GM12878 (cell line): Measurements from ENCODE around the gene SNED1.

Experiments
- CHD4 ChIP-seq: fragments of 200-600 bp; sonication (generic); IDR thresholded peaks from 2 replicates; pipeline ENCODE4 v1.6.1; 2016; ENCODE audit warnings: mild to moderate bottlenecking
- CREM ChIP-seq: IDR thresholded peaks from 2 replicates; pipeline ENCODE4 v1.6.1; 2014; ENCODE audit warnings: antibody characterized with exemption, low read depth
- IKZF2 ChIP-seq, 2 experiments: fragments of 450-650 bp; IDR thresholded peaks; 2 replicates each; pipeline ENCODE4 v1.6.1; 2017; ENCODE audit warnings: mild to moderate bottlenecking in 2 of 2, moderate library complexity in 2 of 2
- POLR2A ChIP-seq: IDR thresholded peaks from 2 replicates; pipeline ENCODE4 v1.6.1; 2011; ENCODE audit warnings: low read depth, mild to moderate bottlenecking, low read length
- TCF12 ChIP-seq: IDR thresholded peaks from 2 replicates; pipeline ENCODE4 v1.6.1; 2011; ENCODE audit warnings: low read depth, mild to moderate bottlenecking, low read length
- YY1 ChIP-seq: IDR thresholded peaks from 2 replicates; pipeline ENCODE4 v1.6.1; 2011; ENCODE audit warnings: low read depth, mild to moderate bottlenecking, low read length
- TF ChIP-seq, protein P1 (sequence below), 3 experiments: IDR thresholded peaks in 2 of 3; conservative IDR thresholded peaks in 1 of 3; 2 replicates each; pipeline ENCODE4 v1.5.1; 2011; ENCODE audit warnings: low read depth in 3 of 3, low read length in 3 of 3, mild to moderate bottlenecking in 3 of 3, control low read depth in 2 of 3, moderate library complexity in 2 of 3, inconsistent platforms in 1 of 3, mixed read lengths in 1 of 3; ENCODE audit not compliant: control insufficient read depth in 2 of 3, insufficient read depth in 1 of 3; ENCODE audit errors: extremely low read depth in 1 of 3
- TF ChIP-seq, protein P2 (sequence below): fragments of 450-650 bp; IDR thresholded peaks from 2 replicates; pipeline ENCODE4 v1.6.1; 2018; ENCODE audit warnings: mild to moderate bottlenecking, low read depth, moderate library complexity; ENCODE audit not compliant: partially characterized antibody

DNA sequence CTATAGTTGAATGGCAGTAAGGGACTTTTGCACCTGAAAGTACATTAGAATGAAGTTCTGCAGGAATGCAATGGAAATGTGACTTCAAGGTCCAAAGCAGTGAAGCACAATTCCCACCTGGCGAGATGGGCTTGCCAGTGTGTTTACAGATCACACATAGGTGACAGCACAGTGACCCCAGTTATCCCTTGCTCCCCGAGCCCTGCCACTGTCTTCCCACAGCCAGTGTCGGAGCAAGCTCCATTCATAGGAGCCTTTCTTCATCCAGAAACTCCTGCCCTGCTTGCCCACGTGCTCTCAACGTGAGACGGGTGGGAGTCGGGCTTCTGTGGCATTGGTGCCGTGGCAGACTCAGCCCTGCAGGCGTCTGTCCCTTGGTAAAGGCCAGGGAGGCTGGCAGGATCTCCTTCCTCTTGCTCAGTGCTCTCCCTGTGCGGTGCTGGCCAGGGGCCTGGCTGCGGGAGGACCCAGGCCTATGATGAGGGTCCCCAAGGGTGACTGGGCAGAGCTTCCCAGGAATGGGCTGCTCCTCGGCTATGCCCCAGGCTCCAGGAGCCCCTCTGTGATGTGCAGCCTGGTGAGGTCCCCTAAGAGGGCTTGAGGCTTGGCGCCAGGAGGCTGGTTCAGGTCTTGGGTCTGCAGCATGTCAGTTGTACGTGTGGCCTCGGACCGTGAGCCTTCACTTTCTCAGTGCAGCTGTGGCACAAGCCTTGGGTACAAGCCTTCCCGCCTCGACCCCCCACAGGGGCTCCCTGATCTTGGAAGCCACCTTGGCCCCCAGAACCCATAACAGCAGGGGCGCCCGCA is 40.2 kb downstream of the SNED1 start:
- TF ChIP-seq IKZF2 (IDR thresholded peaks at IDR 0.05) (no peak), TCF12 (no peak), POLR2A (no peak), CHD4 (no peak), CREM (no peak), YY1 (no peak)
- TF ChIP-seq, protein P1, sequence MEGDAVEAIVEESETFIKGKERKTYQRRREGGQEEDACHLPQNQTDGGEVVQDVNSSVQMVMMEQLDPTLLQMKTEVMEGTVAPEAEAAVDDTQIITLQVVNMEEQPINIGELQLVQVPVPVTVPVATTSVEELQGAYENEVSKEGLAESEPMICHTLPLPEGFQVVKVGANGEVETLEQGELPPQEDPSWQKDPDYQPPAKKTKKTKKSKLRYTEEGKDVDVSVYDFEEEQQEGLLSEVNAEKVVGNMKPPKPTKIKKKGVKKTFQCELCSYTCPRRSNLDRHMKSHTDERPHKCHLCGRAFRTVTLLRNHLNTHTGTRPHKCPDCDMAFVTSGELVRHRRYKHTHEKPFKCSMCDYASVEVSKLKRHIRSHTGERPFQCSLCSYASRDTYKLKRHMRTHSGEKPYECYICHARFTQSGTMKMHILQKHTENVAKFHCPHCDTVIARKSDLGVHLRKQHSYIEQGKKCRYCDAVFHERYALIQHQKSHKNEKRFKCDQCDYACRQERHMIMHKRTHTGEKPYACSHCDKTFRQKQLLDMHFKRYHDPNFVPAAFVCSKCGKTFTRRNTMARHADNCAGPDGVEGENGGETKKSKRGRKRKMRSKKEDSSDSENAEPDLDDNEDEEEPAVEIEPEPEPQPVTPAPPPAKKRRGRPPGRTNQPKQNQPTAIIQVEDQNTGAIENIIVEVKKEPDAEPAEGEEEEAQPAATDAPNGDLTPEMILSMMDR (IDR thresholded peaks at IDR 0.05 in 2 of 3, conservative IDR thresholded peaks at IDR 0.05 in 1 of 3; ENCODE audit: control insufficient read depth in 2 of 3, extremely low read depth in 1 of 3, insufficient read depth in 1 of 3, low read depth in 3 of 3, low read length in 3 of 3), result no peak
- TF ChIP-seq, protein P2, sequence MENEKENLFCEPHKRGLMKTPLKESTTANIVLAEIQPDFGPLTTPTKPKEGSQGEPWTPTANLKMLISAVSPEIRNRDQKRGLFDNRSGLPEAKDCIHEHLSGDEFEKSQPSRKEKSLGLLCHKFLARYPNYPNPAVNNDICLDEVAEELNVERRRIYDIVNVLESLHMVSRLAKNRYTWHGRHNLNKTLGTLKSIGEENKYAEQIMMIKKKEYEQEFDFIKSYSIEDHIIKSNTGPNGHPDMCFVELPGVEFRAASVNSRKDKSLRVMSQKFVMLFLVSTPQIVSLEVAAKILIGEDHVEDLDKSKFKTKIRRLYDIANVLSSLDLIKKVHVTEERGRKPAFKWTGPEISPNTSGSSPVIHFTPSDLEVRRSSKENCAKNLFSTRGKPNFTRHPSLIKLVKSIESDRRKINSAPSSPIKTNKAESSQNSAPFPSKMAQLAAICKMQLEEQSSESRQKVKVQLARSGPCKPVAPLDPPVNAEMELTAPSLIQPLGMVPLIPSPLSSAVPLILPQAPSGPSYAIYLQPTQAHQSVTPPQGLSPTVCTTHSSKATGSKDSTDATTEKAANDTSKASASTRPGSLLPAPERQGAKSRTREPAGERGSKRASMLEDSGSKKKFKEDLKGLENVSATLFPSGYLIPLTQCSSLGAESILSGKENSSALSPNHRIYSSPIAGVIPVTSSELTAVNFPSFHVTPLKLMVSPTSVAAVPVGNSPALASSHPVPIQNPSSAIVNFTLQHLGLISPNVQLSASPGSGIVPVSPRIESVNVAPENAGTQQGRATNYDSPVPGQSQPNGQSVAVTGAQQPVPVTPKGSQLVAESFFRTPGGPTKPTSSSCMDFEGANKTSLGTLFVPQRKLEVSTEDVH, result no peak
